ENCODE data around the gene ZFR.
"Not testable (repeated sequence)": the region's sequence is repeated elsewhere in the genome, so short reads cannot be mapped to it uniquely, and the experiment has no call there.

Gene ZFR

GRCh38 chr5:32450952-32451351 is 6.4 kb upstream of the ZFR start:
- no peak for ATAC-seq
- DNase-seq = no peak

GRCh38 chr5:32449262-32449661 is 4.7 kb upstream of the ZFR start:
- no peak for DNase-seq
- no peak for ATAC-seq

GRCh38 chr5:32446630-32447029 is 2.1 kb upstream of the ZFR start:
- DNase-seq = no peak
- ATAC-seq = no peak

GRCh38 chr5:32445831-32446614 is 1.5 kb upstream of the ZFR start:
- DNase-seq (no peak), ATAC-seq (no peak)

- DNase-seq (no peak), ATAC-seq (no peak)
Measured at GRCh38 chr5:32445287-32445758, 783 bp upstream of the ZFR start.

- ATAC-seq (peak; percentile 55), DNase-seq (peak; percentile 63)
Measured at GRCh38 chr5:32443541-32444430, 754 bp downstream of the ZFR start.

- peak; percentile 45 for ATAC-seq
- peak; percentile 38 for DNase-seq
Measured at GRCh38 chr5:32443145-32443540, 1.4 kb downstream of the ZFR start.

GRCh38 chr5:32439086-32439642 is 5.4 kb downstream of the ZFR start:
- no peak for ATAC-seq
- no peak for DNase-seq

- ATAC-seq (no peak), DNase-seq (no peak)
Measured at GRCh38 chr5:32436553-32437242, 7.8 kb downstream of the ZFR start.

GRCh38 chr5:32435383-32435782 is 9.2 kb downstream of the ZFR start:
- ATAC-seq (no peak), DNase-seq (no peak)

- no peak for ATAC-seq
Measured at GRCh38 chr5:32434221-32434620, 10.3 kb downstream of the ZFR start.

GRCh38 chr5:32432633-32433032 is 11.9 kb downstream of the ZFR start:
- DNase-seq (no peak), ATAC-seq (no peak)

More at GRCh38 chr5:32434221-32434620, 10.3 kb downstream of the ZFR start:
- no peak for DNase-seq

GRCh38 chr5:32430825-32431224 is 13.7 kb downstream of the ZFR start:
- not testable (repeated sequence) for ATAC-seq, DNase-seq

- no peak for DNase-seq
- no peak for ATAC-seq
Measured at GRCh38 chr5:32428426-32428825, 16.1 kb downstream of the ZFR start.

- DNase-seq = no peak
- ATAC-seq = no peak
Measured at GRCh38 chr5:32426440-32427151, 17.9 kb downstream of the ZFR start.

GRCh38 chr5:32422697-32423096 is 21.8 kb downstream of the ZFR start:
- no peak for ATAC-seq
- DNase-seq = no peak

GRCh38 chr5:32421075-32421474 is 23.5 kb downstream of the ZFR start:
- ATAC-seq (no peak), DNase-seq (no peak)

- no peak for DNase-seq
Measured at GRCh38 chr5:32420506-32420905, 24.0 kb downstream of the ZFR start.

GRCh38 chr5:32419791-32420190 is 24.7 kb downstream of the ZFR start:
- ATAC-seq (no peak), DNase-seq (no peak)

More at GRCh38 chr5:32420506-32420905, 24.0 kb downstream of the ZFR start:
- ATAC-seq = no peak

GRCh38 chr5:32413466-32414263 is 30.9 kb downstream of the ZFR start:
- DNase-seq = no peak
- no peak for ATAC-seq

GRCh38 chr5:32410630-32411029 is 33.9 kb downstream of the ZFR start:
- no peak for DNase-seq
- ATAC-seq = no peak

Measured in stimulated activated naive CD8-positive, alpha-beta T cell treated with anti-CD3 and anti-CD28 coated beads, Interleukin-15, Interleukin-2, amounts not matched to agents 100 U/mL and 50 U/mL, for 24 hours (primary cell).